H9 (cell line): ENCODE data around the gene USP46. TPM values are rescaled to one million over a fixed set of nuclear protein-coding genes. Genes with fewer than 3 reads are reported as not detected.

Source experiments
- DNase-seq: peaks from one replicate; pipeline ENCODE4 v3.0.0-alpha.2; 2017
- H2AFZ ChIP-seq: one replicate; pipeline ENCODE4 v1.6.1; 2013; ENCODE audit warnings: mild to moderate bottlenecking, low read length, control low read depth, moderate library complexity
- H2AK5ac ChIP-seq: 2 replicates; pipeline ENCODE4 v1.6.1; 2013; ENCODE audit warnings: low read length, control low read depth, mixed read lengths; ENCODE audit not compliant: insufficient read length
- H2BK120ac ChIP-seq: one replicate; pipeline ENCODE4 v1.6.1; 2013; ENCODE audit warnings: low read depth, mild to moderate bottlenecking, low read length, control low read depth, inconsistent platforms; ENCODE audit not compliant: poor library complexity, severe bottlenecking
- H2BK12ac ChIP-seq: 2 replicates; pipeline ENCODE4 v1.6.1; 2013; ENCODE audit warnings: low read length, control low read depth, mixed read lengths, low read depth; ENCODE audit not compliant: insufficient read length
- H2BK15ac ChIP-seq: 2 replicates; pipeline ENCODE4 v1.6.1; 2013; ENCODE audit warnings: low read depth, low read length, control low read depth
- H2BK20ac ChIP-seq: one replicate; pipeline ENCODE4 v1.6.1; 2013; ENCODE audit warnings: low read depth, mild to moderate bottlenecking, low read length, control low read depth, inconsistent platforms; ENCODE audit not compliant: poor library complexity, severe bottlenecking
- H2BK5ac ChIP-seq: 2 replicates; pipeline ENCODE4 v1.6.1; 2013; ENCODE audit warnings: low read length, control low read depth, mixed read lengths; ENCODE audit not compliant: insufficient read length
- H3K14ac ChIP-seq: 2 replicates; pipeline ENCODE4 v1.6.1; 2013; ENCODE audit warnings: low read length, control low read depth; ENCODE audit not compliant: insufficient read depth
- H3K18ac ChIP-seq: 2 replicates; pipeline ENCODE4 v1.6.1; 2013; ENCODE audit warnings: low read depth, mild to moderate bottlenecking, mixed read lengths, low read length, control low read depth; ENCODE audit not compliant: insufficient read length
- H3K23ac ChIP-seq: 2 replicates; pipeline ENCODE4 v1.6.1; 2013; ENCODE audit warnings: low read length, control low read depth, mixed read lengths, low read depth; ENCODE audit not compliant: insufficient read length
- H3K23me2 ChIP-seq: 2 replicates; pipeline ENCODE4 v1.6.1; 2013; ENCODE audit warnings: low read depth, mild to moderate bottlenecking, mixed read lengths, low read length, control low read depth; ENCODE audit not compliant: insufficient read length, poor library complexity, severe bottlenecking
- H3K27ac ChIP-seq: 2 replicates; pipeline ENCODE4 v1.5.1; 2013; ENCODE audit warnings: low read length, control low read depth, mixed read lengths, low read depth; ENCODE audit not compliant: insufficient read length
- H3K27me3 ChIP-seq: 2 replicates; pipeline ENCODE4 v1.6.1; 2013; ENCODE audit warnings: low read length, control low read depth, inconsistent platforms; ENCODE audit not compliant: insufficient read depth
- H3K4ac ChIP-seq: 2 replicates; pipeline ENCODE4 v1.6.1; 2013; ENCODE audit warnings: low read depth, mild to moderate bottlenecking, control low read depth, inconsistent platforms, low read length, moderate library complexity
- H3K4me1 ChIP-seq: 2 replicates; pipeline ENCODE4 v1.6.1; 2013; ENCODE audit warnings: low read length, control low read depth, inconsistent platforms; ENCODE audit not compliant: insufficient read depth
- H3K4me2 ChIP-seq: 2 replicates; pipeline ENCODE4 v1.6.1; 2013; ENCODE audit warnings: low read length, control low read depth, mixed read lengths; ENCODE audit not compliant: insufficient read length, insufficient read depth
- H3K56ac ChIP-seq: 2 replicates; pipeline ENCODE4 v1.6.1; 2013; ENCODE audit warnings: low read depth, mild to moderate bottlenecking, mixed read lengths, low read length, control low read depth; ENCODE audit not compliant: insufficient read length
- H3K79me1 ChIP-seq: 2 replicates; pipeline ENCODE4 v1.6.1; 2013; ENCODE audit warnings: low read depth, mild to moderate bottlenecking, moderate library complexity, low read length, control low read depth, inconsistent platforms; ENCODE audit not compliant: insufficient read depth, poor library complexity, severe bottlenecking
- H3K79me2 ChIP-seq: 2 replicates; pipeline ENCODE4 v1.6.1; 2013; ENCODE audit warnings: low read length, control low read depth, inconsistent platforms; ENCODE audit not compliant: insufficient read depth
- H3K9ac ChIP-seq: 2 replicates; pipeline ENCODE4 v1.6.1; 2013; ENCODE audit warnings: low read length, control low read depth, mixed read lengths; ENCODE audit not compliant: insufficient read length; ENCODE audit errors: extremely low read depth
- H3K9me3 ChIP-seq: one replicate; pipeline ENCODE4 v1.6.1; 2013; ENCODE audit warnings: low read depth, low read length, inconsistent platforms; ENCODE audit not compliant: control insufficient read depth
- H3T11ph ChIP-seq: one replicate; pipeline ENCODE4 v1.6.1; 2013; ENCODE audit warnings: mild to moderate bottlenecking, low read length, control low read depth, inconsistent platforms
- H4K20me1 ChIP-seq: one replicate; pipeline ENCODE4 v1.6.1; 2013; ENCODE audit not compliant: control insufficient read depth, insufficient read length, insufficient read depth
- H4K5ac ChIP-seq: 2 replicates; pipeline ENCODE4 v1.6.1; 2013; ENCODE audit warnings: low read depth, mild to moderate bottlenecking, mixed read lengths, low read length, control low read depth; ENCODE audit not compliant: insufficient read length
- H4K8ac ChIP-seq: replicated peaks from 2 replicates; pipeline ENCODE4 v1.6.1; 2013; ENCODE audit warnings: low read length, control low read depth, mixed read lengths, low read depth; ENCODE audit not compliant: insufficient read length
- H4K91ac ChIP-seq: 2 replicates; pipeline ENCODE4 v1.6.1; 2013; ENCODE audit warnings: low read depth, mild to moderate bottlenecking, moderate library complexity, mixed read lengths, low read length, control low read depth; ENCODE audit not compliant: insufficient read length
- H3K27ac Mint-ChIP-seq, 3 experiments: 2 replicates in 2 of 3; 3 replicates in 1 of 3; pipeline ENCODE4 v1.8.0; 2020 to 2021; ENCODE audit warnings: mixed read lengths in 3 of 3, mild to moderate bottlenecking in 1 of 3, moderate library complexity in 1 of 3
- H3K27me3 Mint-ChIP-seq: 2 replicates; pipeline ENCODE4 v1.8.0; 2021; ENCODE audit warnings: low read depth, mild to moderate bottlenecking, moderate library complexity, mixed read lengths
- H3K36me3 Mint-ChIP-seq, 3 experiments: 2 replicates in 2 of 3; 3 replicates in 1 of 3; pipeline ENCODE4 v1.8.0; 2020 to 2021; ENCODE audit warnings: low read depth in 3 of 3, mixed read lengths in 3 of 3; ENCODE audit not compliant: insufficient read depth in 1 of 3
- H3K4me1 Mint-ChIP-seq, 2 experiments: 2 replicates each; pipeline ENCODE4 v1.8.0; 2020; ENCODE audit warnings: mixed read lengths in 2 of 2
- H3K4me3 Mint-ChIP-seq, 2 experiments: 2 replicates in 1 of 2; 3 replicates in 1 of 2; pipeline ENCODE4 v1.8.0; 2020 to 2021; ENCODE audit warnings: mild to moderate bottlenecking in 2 of 2, mixed read lengths in 2 of 2, moderate library complexity in 1 of 2
- H3K9me3 Mint-ChIP-seq, 2 experiments: 2 replicates in 1 of 2; 3 replicates in 1 of 2; pipeline ENCODE4 v1.8.0; 2020; ENCODE audit warnings: mild to moderate bottlenecking in 2 of 2, mixed read lengths in 2 of 2, moderate library complexity in 1 of 2
- CTCF ChIP-seq: fragments of 200-600 bp; sonication (generic); conservative IDR thresholded peaks from 3 replicates; pipeline ENCODE4 v1.8.0; 2021; ENCODE audit warnings: antibody characterized with exemption, mild to moderate bottlenecking
- WGBS: extraction: QIAGEN DNeasy Blood & Tissue Kit; methylation state at CpG from one replicate; pipeline ENCODE4 v1.1.7; 2013; ENCODE audit warnings: missing lambda C conversion rate, low lambda C conversion rate, mixed read lengths; ENCODE audit not compliant: insufficient read length; ENCODE audit errors: extremely low coverage; 5-methylcytosine and 5-hydroxymethylcytosine counted together
- total RNA-seq: library from RNA; stranded (reverse); gene quantifications from 2 replicates; pipeline ENCODE4 v1.2.1, GENCODE V29; 2021

Gene USP46
- total RNA-seq, 1 experiment from 2014 or later, result 59.8 TPM

DNA sequence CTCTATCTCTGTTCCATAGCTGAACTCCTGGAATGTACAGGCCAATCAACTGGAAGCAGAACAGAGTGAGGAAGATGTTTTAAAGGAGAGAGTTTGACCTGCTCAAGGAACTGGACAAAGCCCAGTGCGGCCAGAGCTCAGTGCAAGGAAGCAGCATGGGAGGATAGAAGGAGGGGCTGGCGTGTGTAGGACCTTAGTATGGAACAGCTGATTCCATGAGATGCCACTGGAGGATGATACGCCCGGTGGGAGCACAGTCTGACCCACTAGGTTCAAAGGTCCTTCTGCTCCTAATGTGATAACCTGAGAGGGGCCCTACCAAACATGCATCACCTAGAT lies 81.5 kb downstream of the USP46 start:
- no peaks in the 10 kb centered on the region for H3K4me1 ChIP-seq
- no peak overlapping the region for H3K4ac ChIP-seq
- no peak overlapping the region for H3T11ph ChIP-seq
- H3K18ac ChIP-seq, result no peak overlapping the region
- no peak overlapping the region for H3K14ac ChIP-seq
- no peaks in the 10 kb centered on the region for H3K23me2 ChIP-seq
- H3K9me3 Mint-ChIP-seq, result no peaks in the 10 kb centered on the region
- H3K27ac Mint-ChIP-seq, result no peak overlapping the region
- H3K79me2 ChIP-seq, result no peaks in the 10 kb centered on the region
- no peak overlapping the region for H3K56ac ChIP-seq
- H3K27me3 Mint-ChIP-seq, result no peaks in the 10 kb centered on the region
- no peak overlapping the region for H4K8ac ChIP-seq
- no peak overlapping the region for H2BK15ac ChIP-seq
- no peak overlapping the region for H3K9ac ChIP-seq
- H2BK120ac ChIP-seq, result no peak overlapping the region
- DNase-seq, result no peak
- WGBS, result no CpG with 5 or more reads among the region's 4 CpGs
- no peaks in the 10 kb centered on the region for H3K79me1 ChIP-seq
- no peak overlapping the region for H3K27ac ChIP-seq
- H3K23ac ChIP-seq, result no peak overlapping the region
- no peak overlapping the region for H3K4me3 Mint-ChIP-seq
- no peak overlapping the region for H3K4me2 ChIP-seq
- no peak overlapping the region for H2BK5ac ChIP-seq
- no peaks in the 10 kb centered on the region for H3K27me3 ChIP-seq
- H3K9me3 ChIP-seq, result no peaks in the 10 kb centered on the region
- H4K20me1 ChIP-seq, result no peaks in the 10 kb centered on the region
- no peak overlapping the region for H4K91ac ChIP-seq
- H2AK5ac ChIP-seq, result no peak overlapping the region
- no peak for TF ChIP-seq CTCF
- no peak overlapping the region for H2AFZ ChIP-seq
- no peak overlapping the region for H2BK20ac ChIP-seq
- no peak overlapping the region for H4K5ac ChIP-seq
- peaks cover 15 to 16% of the 10 kb centered on the region in 2 experiments for H3K4me1 Mint-ChIP-seq
- peaks cover 0 to 2% (median 0%) of the 10 kb centered on the region in 3 experiments; a peak in 1 of 7 replicates for H3K36me3 Mint-ChIP-seq
- H2BK12ac ChIP-seq, result no peak overlapping the region
